ENCODE measurements around the gene LRRC23.

DNA sequence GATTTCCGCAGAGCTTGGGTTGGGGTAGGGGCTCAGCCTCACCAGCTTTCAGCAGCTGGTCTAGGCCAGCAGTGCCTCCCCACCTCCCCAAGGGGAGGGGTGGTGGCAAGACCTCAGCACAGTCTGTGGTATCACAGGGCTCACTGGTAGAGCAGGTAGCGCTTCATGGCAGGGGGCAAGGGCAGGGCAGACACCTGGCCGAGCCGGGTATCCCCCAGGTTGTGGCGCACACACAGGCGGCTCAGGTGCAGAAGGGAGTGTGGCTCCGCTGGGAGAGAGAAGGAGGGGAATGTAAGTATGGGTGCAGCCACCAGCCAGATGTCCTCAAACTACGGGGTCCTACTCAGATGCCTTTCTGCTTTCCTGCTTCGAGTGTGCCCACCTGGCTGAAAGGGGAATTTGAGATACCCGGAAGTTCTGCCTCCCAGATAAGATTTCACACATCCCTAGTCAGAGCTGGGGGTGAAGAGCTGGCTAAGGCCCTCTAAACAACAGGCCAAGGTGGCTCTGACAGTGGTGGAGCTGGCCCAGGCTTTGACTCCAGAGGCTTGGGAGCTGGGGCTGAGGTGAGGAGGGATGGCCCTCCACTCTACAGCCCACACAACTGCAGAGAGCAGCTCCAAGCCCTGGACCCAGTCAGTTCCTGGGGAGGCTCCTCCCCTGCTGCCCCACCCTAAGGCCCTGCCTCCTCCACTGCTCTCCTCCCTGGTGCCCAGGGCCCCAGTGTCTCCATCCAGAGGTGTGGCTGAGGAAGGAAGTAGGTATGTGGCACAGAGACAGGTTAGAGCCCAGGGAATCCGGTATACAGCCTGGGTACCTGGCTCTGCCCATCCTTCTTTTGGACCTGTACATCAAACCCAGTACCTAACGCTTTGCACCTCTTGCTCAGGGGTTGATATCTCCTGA lies 33.3 kb upstream of the LRRC23 start:
- TF ChIP-seq MXI1 (conservative IDR thresholded peaks at IDR 0.05; ENCODE audit: poor library complexity, severe bottlenecking), result no peak
- no peak for TF ChIP-seq CTCF (IDR thresholded peaks at IDR 0.05; ENCODE audit: poor library complexity, severe bottlenecking)
- no peak for TF ChIP-seq EZH2 (IDR thresholded peaks at IDR 0.05; ENCODE audit: borderline replicate concordance, insufficient read depth, low read length, poor library complexity, severe bottlenecking)
- no peak for TF ChIP-seq TAF1 (IDR thresholded peaks at IDR 0.05; ENCODE audit: low read depth)
- TF ChIP-seq EP300 (conservative IDR thresholded peaks at IDR 0.05; ENCODE audit: poor library complexity, severe bottlenecking), result no peak
- no peak for TF ChIP-seq SMC3 (conservative IDR thresholded peaks at IDR 0.05; ENCODE audit: poor library complexity)
- TF ChIP-seq REST (IDR thresholded peaks at IDR 0.05; ENCODE audit: borderline replicate concordance), result no peak
- TF ChIP-seq POLR2AphosphoS5 (IDR thresholded peaks at IDR 0.05), result no peak
- TF ChIP-seq RAD21 (conservative IDR thresholded peaks at IDR 0.05), result no peak

Measured in neural cell (in vitro differentiated cells).